HL-60 (cell line): ENCODE data around the gene ATP6AP2.
"Not testable (repeated sequence)": the region's sequence is repeated elsewhere in the genome, so short reads cannot be mapped to it uniquely, and the experiment has no call there.

Experiments
- DNase-seq, 2 experiments: peaks; one replicate each; pipeline ENCODE4 v3.0.0-alpha.2; 2010 to 2020; ENCODE audit warnings: low read depth in 1 of 2, low spot score in 1 of 2
- H3K27ac ChIP-seq: fragments of 250-450 bp; sonication (Bioruptor Pico); replicated peaks from 2 replicates; pipeline ENCODE4 v1.5.1; 2020; ENCODE audit warnings: mild to moderate bottlenecking, moderate library complexity
- H3K27me3 ChIP-seq: fragments of 250-450 bp; sonication (Bioruptor Pico); 2 replicates; pipeline ENCODE4 v1.5.1; 2021; ENCODE audit warnings: mild to moderate bottlenecking, moderate library complexity; ENCODE audit not compliant: insufficient read depth, poor library complexity, severe bottlenecking
- H3K4me3 ChIP-seq: replicated peaks from 2 replicates; pipeline ENCODE4 v1.5.1; 2011; ENCODE audit warnings: mild to moderate bottlenecking, control low read depth, low read length; ENCODE audit not compliant: insufficient read depth
- GABPA ChIP-seq: IDR thresholded peaks from 2 replicates; pipeline ENCODE4 v1.6.1; 2012; ENCODE audit warnings: low read depth
- POLR2AphosphoS5 ChIP-seq: IDR thresholded peaks from 2 replicates; pipeline ENCODE4 v1.6.1; 2012; ENCODE audit warnings: low read depth
- SPI1 ChIP-seq: IDR thresholded peaks from 2 replicates; pipeline ENCODE4 v1.6.1; 2012; ENCODE audit warnings: low read depth, mild to moderate bottlenecking, borderline replicate concordance
- TF ChIP-seq, protein P1 (sequence below): IDR thresholded peaks from one replicate; pipeline ENCODE4 v1.5.1; 2011; ENCODE audit warnings: low read length, control low read depth, inconsistent platforms; ENCODE audit not compliant: insufficient read depth
- TF ChIP-seq, protein P2 (sequence below): IDR thresholded peaks from 2 replicates; pipeline ENCODE4 v1.6.1; 2012; ENCODE audit warnings: low read depth; ENCODE audit not compliant: insufficient replicate concordance

The ATP6AP2 gene

DNA sequence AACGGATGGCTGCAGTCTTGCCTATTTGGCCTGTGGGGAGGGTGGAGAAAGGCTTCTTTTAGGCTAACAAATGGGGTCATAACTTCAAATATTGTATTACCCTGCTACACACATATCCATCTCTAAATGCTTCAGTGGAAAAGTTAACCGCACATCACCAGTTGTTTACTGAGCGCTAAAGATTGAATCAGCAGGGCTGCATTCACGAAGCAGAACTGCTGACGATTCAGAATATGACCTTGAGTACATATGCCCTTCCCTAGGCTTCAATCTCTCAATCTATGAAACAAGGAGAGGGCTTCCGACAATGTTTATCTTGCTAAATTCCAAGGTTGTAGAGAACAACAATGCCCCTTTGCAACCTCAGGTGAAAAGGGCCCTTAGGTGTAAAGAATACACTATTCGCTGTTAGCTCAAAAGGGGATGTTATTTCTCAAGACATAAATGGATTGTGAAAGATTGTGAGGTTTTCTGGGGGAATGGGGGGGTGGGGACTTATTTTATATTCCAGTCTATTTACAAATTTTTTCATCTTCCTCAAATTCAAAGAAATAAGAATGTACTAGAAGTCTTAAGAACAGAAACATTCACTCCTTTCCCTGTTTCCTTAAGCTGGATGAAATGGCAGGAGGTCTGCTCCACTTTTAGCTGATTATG, 2.6 kb upstream of the ATP6AP2 start:
- H3K27me3 ChIP-seq: no peaks in the 10 kb centered on the region
- TF ChIP-seq, protein P1, sequence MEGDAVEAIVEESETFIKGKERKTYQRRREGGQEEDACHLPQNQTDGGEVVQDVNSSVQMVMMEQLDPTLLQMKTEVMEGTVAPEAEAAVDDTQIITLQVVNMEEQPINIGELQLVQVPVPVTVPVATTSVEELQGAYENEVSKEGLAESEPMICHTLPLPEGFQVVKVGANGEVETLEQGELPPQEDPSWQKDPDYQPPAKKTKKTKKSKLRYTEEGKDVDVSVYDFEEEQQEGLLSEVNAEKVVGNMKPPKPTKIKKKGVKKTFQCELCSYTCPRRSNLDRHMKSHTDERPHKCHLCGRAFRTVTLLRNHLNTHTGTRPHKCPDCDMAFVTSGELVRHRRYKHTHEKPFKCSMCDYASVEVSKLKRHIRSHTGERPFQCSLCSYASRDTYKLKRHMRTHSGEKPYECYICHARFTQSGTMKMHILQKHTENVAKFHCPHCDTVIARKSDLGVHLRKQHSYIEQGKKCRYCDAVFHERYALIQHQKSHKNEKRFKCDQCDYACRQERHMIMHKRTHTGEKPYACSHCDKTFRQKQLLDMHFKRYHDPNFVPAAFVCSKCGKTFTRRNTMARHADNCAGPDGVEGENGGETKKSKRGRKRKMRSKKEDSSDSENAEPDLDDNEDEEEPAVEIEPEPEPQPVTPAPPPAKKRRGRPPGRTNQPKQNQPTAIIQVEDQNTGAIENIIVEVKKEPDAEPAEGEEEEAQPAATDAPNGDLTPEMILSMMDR: no peak
- TF ChIP-seq GABPA (no peak), POLR2AphosphoS5 (no peak), SPI1 (no peak)
- TF ChIP-seq, protein P2, sequence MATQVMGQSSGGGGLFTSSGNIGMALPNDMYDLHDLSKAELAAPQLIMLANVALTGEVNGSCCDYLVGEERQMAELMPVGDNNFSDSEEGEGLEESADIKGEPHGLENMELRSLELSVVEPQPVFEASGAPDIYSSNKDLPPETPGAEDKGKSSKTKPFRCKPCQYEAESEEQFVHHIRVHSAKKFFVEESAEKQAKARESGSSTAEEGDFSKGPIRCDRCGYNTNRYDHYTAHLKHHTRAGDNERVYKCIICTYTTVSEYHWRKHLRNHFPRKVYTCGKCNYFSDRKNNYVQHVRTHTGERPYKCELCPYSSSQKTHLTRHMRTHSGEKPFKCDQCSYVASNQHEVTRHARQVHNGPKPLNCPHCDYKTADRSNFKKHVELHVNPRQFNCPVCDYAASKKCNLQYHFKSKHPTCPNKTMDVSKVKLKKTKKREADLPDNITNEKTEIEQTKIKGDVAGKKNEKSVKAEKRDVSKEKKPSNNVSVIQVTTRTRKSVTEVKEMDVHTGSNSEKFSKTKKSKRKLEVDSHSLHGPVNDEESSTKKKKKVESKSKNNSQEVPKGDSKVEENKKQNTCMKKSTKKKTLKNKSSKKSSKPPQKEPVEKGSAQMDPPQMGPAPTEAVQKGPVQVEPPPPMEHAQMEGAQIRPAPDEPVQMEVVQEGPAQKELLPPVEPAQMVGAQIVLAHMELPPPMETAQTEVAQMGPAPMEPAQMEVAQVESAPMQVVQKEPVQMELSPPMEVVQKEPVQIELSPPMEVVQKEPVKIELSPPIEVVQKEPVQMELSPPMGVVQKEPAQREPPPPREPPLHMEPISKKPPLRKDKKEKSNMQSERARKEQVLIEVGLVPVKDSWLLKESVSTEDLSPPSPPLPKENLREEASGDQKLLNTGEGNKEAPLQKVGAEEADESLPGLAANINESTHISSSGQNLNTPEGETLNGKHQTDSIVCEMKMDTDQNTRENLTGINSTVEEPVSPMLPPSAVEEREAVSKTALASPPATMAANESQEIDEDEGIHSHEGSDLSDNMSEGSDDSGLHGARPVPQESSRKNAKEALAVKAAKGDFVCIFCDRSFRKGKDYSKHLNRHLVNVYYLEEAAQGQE: no peak
- peak overlapping the region; percentile 65 for H3K27ac ChIP-seq
- peak in 1 of 2 experiments; percentile 22 for DNase-seq
- H3K4me3 ChIP-seq: no peak overlapping the region

DNA sequence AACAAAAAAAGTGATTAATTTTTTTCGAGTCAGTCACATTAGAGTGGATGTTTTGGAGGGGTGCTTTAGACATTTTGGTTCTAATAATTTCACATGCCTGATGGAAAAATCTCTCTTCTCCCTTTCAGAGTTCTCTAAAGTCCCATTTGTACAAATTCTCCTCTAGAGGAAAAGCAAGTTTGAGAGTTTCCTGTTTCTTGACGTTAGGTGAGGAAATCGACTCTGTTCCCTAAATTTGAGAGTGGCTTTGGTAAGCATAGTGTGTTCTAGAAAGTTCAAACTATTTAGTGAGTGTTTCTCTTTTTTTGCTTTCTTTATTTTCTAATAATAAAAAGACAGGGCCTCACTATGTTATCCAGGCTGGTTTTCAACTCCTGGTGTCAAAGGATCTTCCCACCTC, 1.6 kb upstream of the ATP6AP2 start:
- TF ChIP-seq GABPA (no peak), SPI1 (peak; percentile 62; the same call in 1 of the 2 replicates)
- DNase-seq: peak in 1 of 2 experiments; percentile 31

DNA sequence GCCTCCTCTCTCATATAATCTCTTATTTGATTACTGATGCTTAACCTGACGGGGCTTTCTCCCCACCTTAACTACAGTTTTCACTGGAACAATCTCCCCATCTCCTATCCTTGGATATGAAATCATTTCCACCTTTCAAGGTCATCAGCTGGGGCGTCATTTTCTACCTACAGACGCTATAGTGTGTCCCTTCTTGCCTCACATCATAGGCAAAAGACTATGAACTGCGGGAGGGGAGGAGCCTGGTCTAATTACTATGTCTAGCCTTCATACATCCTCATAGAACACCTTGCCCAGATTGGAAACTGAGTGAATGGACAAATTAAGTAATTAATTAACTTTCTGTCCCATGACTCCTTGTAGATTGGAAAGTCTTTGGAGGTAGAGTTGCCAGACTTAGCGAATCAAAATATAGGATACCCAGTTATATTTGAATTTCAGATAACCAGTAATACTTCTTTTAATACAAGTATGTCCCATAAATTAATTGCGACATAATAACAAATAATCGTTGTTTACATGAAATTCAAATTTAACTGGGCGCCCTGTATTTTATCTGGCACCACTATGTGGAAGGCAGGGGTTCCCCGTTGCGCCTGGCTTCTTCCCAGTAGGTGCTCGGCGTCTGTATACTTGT, 752 bp upstream of the ATP6AP2 start:
- DNase-seq: peak in 1 of 2 experiments; percentile 5
- peak overlapping the region; percentile 56 for H3K4me3 ChIP-seq
- no peaks in the 10 kb centered on the region for H3K27me3 ChIP-seq
- TF ChIP-seq SPI1 (no peak), GABPA (no peak)
- TF ChIP-seq, protein P1: no peak
- TF ChIP-seq, protein P2: no peak
- H3K27ac ChIP-seq: peak overlapping the region; percentile 65

More for the DNA sequence above, 1.6 kb upstream of the ATP6AP2 start:
- Histone ChIP-seq H3K27me3 (no peaks in the 10 kb centered on the region), H3K4me3 (no peak overlapping the region), H3K27ac (peak overlapping the region; percentile 65)

DNA sequence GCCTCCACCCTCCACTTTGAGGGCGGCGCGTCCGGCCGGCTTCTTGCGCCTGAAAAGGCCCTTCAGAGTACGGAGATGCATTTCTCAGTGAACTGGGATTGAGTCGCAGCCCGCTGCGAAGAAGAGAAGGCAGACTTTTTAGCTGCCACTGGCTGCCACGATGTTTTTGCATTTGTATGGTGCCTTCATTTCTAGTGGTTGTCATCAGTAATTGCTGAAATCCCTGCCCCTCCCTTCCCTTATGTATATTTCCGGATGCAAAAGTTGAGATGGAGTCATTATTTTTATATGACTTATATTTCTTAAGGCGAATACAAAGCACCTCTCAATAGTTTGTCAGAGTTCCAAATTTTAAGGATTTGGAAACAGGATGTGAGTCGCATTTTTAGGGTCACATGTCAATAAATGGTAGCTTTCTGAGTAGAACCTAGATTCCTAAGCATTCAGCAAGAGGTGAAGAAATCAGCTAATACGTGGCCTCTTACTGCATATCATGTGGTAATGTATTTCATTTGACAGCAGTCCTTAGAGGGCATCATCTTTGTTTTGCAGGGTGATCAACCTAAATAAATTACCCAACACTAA, 658 bp downstream of the ATP6AP2 start:
- Histone ChIP-seq H3K27ac (peak overlapping the region; percentile 61), H3K27me3 (no peaks in the 10 kb centered on the region), H3K4me3 (peak overlapping the region; percentile 56)
- TF ChIP-seq SPI1 (no peak), GABPA (no peak), POLR2AphosphoS5 (no peak)
- TF ChIP-seq, protein P1: no peak
- TF ChIP-seq, protein P2: no peak
- peak in 1 of 2 experiments; percentile 6 for DNase-seq

DNA sequence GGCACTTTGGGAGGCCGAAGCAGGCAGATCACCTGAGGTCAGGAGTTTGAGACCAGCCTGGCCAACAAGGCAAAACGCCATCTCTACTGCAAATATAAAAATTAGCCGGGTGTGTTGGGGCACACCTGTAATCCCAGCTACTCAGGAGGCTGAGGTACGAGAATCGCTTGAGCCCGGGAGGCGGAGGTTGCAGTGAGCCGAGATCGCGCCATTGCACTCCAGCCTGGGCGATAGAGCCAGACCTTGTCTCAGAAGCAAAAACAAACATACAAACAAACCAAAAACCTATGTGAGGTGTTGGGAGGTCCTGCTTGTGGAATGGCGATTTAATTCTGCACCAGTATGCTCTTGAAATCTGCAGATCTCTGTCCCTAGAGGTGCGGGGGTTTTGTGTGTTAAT, 1.4 kb downstream of the ATP6AP2 start:
- H3K27ac ChIP-seq, H3K27me3 ChIP-seq, H3K4me3 ChIP-seq, DNase-seq: not testable (repeated sequence)
